ENCODE data around the gene NTMT1. TPM values are rescaled to one million over a fixed set of nuclear protein-coding genes. Genes with fewer than 3 reads are reported as not detected.

NTMT1 gene
- total and polyA plus RNA-seq, 9 of the 15 experiments (the other 6 are each of a cell fraction or from before 2014, with no cell fraction given): 42.1 to 116 (median 74.7) TPM

GRCh38 chr9:129661029-129661428 is 35.1 kb downstream of the NTMT1 start:
- no peaks in the 10 kb centered on the region for H3K36me3 ChIP-seq (ENCODE audit: control insufficient read depth, insufficient read depth, low read length)
- H3K27me3 ChIP-seq (ENCODE audit: control insufficient read depth in 2 of 2, insufficient read depth in 2 of 2, low read length in 2 of 2): peaks cover 29 to 31% of the 10 kb centered on the region in 2 experiments; a peak in 4 of 5 replicates
- ATAC-seq: no peak
- H3K4me1 ChIP-seq (replicated peaks in 1 of 2; ENCODE audit: control insufficient read depth in 2 of 2, insufficient read depth in 2 of 2, low read length in 2 of 2): peaks cover 0 to 12% of the 10 kb centered on the region in 2 experiments; a peak in 3 of 5 replicates
- WGBS (ENCODE audit: insufficient coverage, low coverage, missing lambda C conversion rate): 5% methylated on average over 2 of the region's 2 CpGs
- H3K4me3 ChIP-seq: no peak overlapping the region
- H3K27ac ChIP-seq (ENCODE audit: extremely low read depth, low read depth, low read length): no peak overlapping the region
- no peaks in the 10 kb centered on the region for H3K9me3 ChIP-seq (replicated peaks; ENCODE audit: control insufficient read depth, insufficient read depth, low read depth, low read length)
- BruUV-seq (replicated peaks): no TSS peak
- no peak overlapping the region for H3K9ac ChIP-seq (ENCODE audit: insufficient read depth in 1 of 2, low read depth in 2 of 2, low read length in 2 of 2)
- no peak for TF ChIP-seq CLOCK (CRISPR knock-in tag; IDR thresholded peaks at IDR 0.05; ENCODE audit: borderline replicate concordance)
- TF ChIP-seq ZNF24 (IDR thresholded peaks at IDR 0.05): no peak
- TF ChIP-seq, protein P1, sequence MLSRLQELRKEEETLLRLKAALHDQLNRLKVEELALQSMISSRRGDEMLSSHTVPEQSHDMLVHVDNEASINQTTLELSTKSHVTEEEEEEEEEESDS (CRISPR knock-in tag; IDR thresholded peaks at IDR 0.05): no peak
- TF ChIP-seq, protein P2, sequence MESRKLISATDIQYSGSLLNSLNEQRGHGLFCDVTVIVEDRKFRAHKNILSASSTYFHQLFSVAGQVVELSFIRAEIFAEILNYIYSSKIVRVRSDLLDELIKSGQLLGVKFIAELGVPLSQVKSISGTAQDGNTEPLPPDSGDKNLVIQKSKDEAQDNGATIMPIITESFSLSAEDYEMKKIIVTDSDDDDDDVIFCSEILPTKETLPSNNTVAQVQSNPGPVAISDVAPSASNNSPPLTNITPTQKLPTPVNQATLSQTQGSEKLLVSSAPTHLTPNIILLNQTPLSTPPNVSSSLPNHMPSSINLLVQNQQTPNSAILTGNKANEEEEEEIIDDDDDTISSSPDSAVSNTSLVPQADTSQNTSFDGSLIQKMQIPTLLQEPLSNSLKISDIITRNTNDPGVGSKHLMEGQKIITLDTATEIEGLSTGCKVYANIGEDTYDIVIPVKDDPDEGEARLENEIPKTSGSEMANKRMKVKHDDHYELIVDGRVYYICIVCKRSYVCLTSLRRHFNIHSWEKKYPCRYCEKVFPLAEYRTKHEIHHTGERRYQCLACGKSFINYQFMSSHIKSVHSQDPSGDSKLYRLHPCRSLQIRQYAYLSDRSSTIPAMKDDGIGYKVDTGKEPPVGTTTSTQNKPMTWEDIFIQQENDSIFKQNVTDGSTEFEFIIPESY (CRISPR knock-in tag; IDR thresholded peaks at IDR 0.05): no peak
- TF ChIP-seq ZNF644 (tag; IDR thresholded peaks at IDR 0.05; ENCODE audit: low read depth): no peak
- no peak for TF ChIP-seq CAMTA2 (CRISPR knock-in tag; conservative IDR thresholded peaks at IDR 0.05)
- no peak for TF ChIP-seq ZNF551 (CRISPR knock-in tag; IDR thresholded peaks at IDR 0.05)
- TF ChIP-seq FOSL1 (tag; conservative IDR thresholded peaks at IDR 0.05): no peak
- TF ChIP-seq ETV6 (IDR thresholded peaks at IDR 0.05; ENCODE audit: borderline replicate concordance in 1 of 2, low read depth in 2 of 2, low read length in 1 of 2): no peak
- no peak for TF ChIP-seq ETV6 (CRISPR knock-in tag; IDR thresholded peaks at IDR 0.05; ENCODE audit: borderline replicate concordance)
- no peak for TF ChIP-seq ZSCAN32 (CRISPR knock-in tag; IDR thresholded peaks at IDR 0.05)
- TF ChIP-seq, protein P3, sequence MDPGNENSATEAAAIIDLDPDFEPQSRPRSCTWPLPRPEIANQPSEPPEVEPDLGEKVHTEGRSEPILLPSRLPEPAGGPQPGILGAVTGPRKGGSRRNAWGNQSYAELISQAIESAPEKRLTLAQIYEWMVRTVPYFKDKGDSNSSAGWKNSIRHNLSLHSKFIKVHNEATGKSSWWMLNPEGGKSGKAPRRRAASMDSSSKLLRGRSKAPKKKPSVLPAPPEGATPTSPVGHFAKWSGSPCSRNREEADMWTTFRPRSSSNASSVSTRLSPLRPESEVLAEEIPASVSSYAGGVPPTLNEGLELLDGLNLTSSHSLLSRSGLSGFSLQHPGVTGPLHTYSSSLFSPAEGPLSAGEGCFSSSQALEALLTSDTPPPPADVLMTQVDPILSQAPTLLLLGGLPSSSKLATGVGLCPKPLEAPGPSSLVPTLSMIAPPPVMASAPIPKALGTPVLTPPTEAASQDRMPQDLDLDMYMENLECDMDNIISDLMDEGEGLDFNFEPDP (CRISPR knock-in tag; IDR thresholded peaks at IDR 0.05): no peak
- TF ChIP-seq CBFB (CRISPR knock-in tag; IDR thresholded peaks at IDR 0.05): no peak
- no peak for TF ChIP-seq ZNF143 (CRISPR knock-in tag; IDR thresholded peaks at IDR 0.05)
- H2AFZ ChIP-seq (ENCODE audit: low read depth, low read length): no peak overlapping the region
- no peak overlapping the region for H3K4me2 ChIP-seq (ENCODE audit: insufficient read depth, low read length)
- H3K9me1 ChIP-seq (ENCODE audit: control insufficient read depth, insufficient read depth, low read length): no peaks in the 10 kb centered on the region
- intact Hi-C loops (cut with micrococcal nuclease): no loop called here
- ChIA-PET POLR2A (interaction anchor here (0.6 to 1.3 kb wide), 3 partner anchors 18 to 226 kb away, joined by 3 to 4 read pairs (median 4); no protein-coding TSS in a partner anchor), CTCF (ENCODE audit: low intra/inter-chr PET ratio) (no interaction called here)
- no peaks in the 10 kb centered on the region; the same call in 1 of the 2 replicates for H4K20me1 ChIP-seq (replicated peaks; ENCODE audit: control insufficient read depth, insufficient read depth, low read length)
- no peaks in the 10 kb centered on the region for H3K79me2 ChIP-seq (ENCODE audit: control insufficient read depth, insufficient read depth, low read length)
- in situ Hi-C loops (cut with MboI): loop anchor here (10.0 to 25.0 kb wide), 2 partner anchors 676 to 764 kb away; no protein-coding TSS in a partner anchor
- no peak for FAIRE-seq
- no peak for DNase-seq (ENCODE audit: extremely low read depth in 1 of 4, low spot score in 3 of 4)

Data from K562 (cell line).